Tibial nerve (tissue), 4 donors: Measurements from ENCODE around the gene PPP2R2D. TPM values are rescaled to one million over a fixed set of nuclear protein-coding genes. Genes with fewer than 3 reads are reported as not detected.

Source experiments
- DNase-seq, 2 donors: peaks; one replicate each; pipeline ENCODE4 v3.0.0-alpha.2; 2019; ENCODE audit warnings: low spot score in 2 of 2
- H3K27ac ChIP-seq, 4 donors: fragments of 200-600 bp; sonication (generic) in 3 of 4; one replicate each; pipeline ENCODE4 v1.5.1; 2017 to 2019; ENCODE audit warnings: mild to moderate bottlenecking in 1 of 4
- H3K27me3 ChIP-seq, 2 donors: fragments of 200-600 bp; sonication (generic) in 1 of 2; one replicate each; pipeline versions ENCODE4 v1.5.1 to v1.6.0; 2017 to 2019
- H3K36me3 ChIP-seq, 3 donors: fragments of 200-600 bp; sonication (generic); one replicate each; pipeline ENCODE4 v1.5.1; 2018 to 2019
- H3K4me1 ChIP-seq, 4 donors: fragments of 200-600 bp; sonication (generic) in 3 of 4; one replicate each; pipeline ENCODE4 v1.5.1; 2017 to 2019
- H3K4me3 ChIP-seq, 4 donors: fragments of 200-600 bp; sonication (generic) in 3 of 4; one replicate each; pipeline ENCODE4 v1.5.1; 2017 to 2019; ENCODE audit warnings: mild to moderate bottlenecking in 1 of 4, moderate library complexity in 1 of 4
- H3K9me3 ChIP-seq, 4 donors: fragments of 200-600 bp; sonication (generic) in 3 of 4; one replicate each; pipeline ENCODE4 v1.5.1; 2017 to 2019
- EP300 ChIP-seq, 2 donors: sonication (generic); formaldehyde crosslinking; IDR thresholded peaks; one replicate each; pipeline ENCODE4 v1.6.1; 2017; ENCODE audit warnings: antibody characterized with exemption in 2 of 2, mild to moderate bottlenecking in 1 of 2
- POLR2A ChIP-seq, 2 donors: fragments of 450-650 bp; IDR thresholded peaks; one replicate each; pipeline ENCODE4 v1.6.1; 2017; ENCODE audit warnings: antibody characterized with exemption in 2 of 2, mild to moderate bottlenecking in 2 of 2, moderate library complexity in 2 of 2
- WGBS, 2 donors: methylation state at CpG; one replicate each; pipeline ENCODE4 v1.1.5; 2018; 5-methylcytosine and 5-hydroxymethylcytosine counted together
- total RNA-seq, 4 donors: library from RNA; depleted of rRNA; stranded (reverse); fragments of >200 nt; gene quantifications; one replicate each; pipeline ENCODE4 v1.1.0, GENCODE V29; 2016
- TF ChIP-seq, protein P1 (sequence below), 5 experiments: fragments of 200-600 bp in 3 of 5; fragments of 450-650 bp in 2 of 5; sonication (generic) in 3 of 5; IDR thresholded peaks; one replicate each; pipeline ENCODE4 v1.5.1; 2016 to 2019; ENCODE audit warnings: antibody characterized with exemption in 5 of 5, mild to moderate bottlenecking in 3 of 5, moderate library complexity in 2 of 5

Gene PPP2R2D
- total RNA-seq, 4 donors from 2014 or later, result 22.9 to 35.1 (median 28.9) TPM

DNA sequence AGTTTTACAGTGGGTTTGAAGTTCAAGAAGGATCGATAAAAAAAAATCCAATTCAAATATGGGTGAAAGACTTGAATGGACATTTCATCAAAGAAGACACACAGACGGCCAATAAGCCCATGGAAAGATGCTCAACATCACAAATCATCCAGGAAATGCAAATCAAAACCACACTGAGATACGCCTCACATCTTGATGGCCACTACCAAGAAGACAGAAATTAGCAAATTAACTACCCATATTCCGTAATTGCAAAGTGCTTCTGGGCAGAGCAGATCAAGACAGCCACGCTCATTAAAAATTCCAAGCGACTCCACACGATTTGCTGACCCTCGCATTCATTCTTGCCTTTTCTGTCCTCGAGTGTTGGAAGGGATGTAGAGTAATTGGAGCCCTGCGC lies 34.1 kb upstream of the PPP2R2D start:
- 72 to 83% methylated on average over 10 of the region's 10 CpGs for WGBS, 2 donors
- no peaks in the 10 kb centered on the region for H3K36me3 ChIP-seq
- peaks cover 0 to 4% of the 10 kb centered on the region in 2 donors for H3K27me3 ChIP-seq
- no peaks in the 10 kb centered on the region for H3K4me1 ChIP-seq
- no peaks in the 10 kb centered on the region for H3K9me3 ChIP-seq
- TF ChIP-seq, protein P1, sequence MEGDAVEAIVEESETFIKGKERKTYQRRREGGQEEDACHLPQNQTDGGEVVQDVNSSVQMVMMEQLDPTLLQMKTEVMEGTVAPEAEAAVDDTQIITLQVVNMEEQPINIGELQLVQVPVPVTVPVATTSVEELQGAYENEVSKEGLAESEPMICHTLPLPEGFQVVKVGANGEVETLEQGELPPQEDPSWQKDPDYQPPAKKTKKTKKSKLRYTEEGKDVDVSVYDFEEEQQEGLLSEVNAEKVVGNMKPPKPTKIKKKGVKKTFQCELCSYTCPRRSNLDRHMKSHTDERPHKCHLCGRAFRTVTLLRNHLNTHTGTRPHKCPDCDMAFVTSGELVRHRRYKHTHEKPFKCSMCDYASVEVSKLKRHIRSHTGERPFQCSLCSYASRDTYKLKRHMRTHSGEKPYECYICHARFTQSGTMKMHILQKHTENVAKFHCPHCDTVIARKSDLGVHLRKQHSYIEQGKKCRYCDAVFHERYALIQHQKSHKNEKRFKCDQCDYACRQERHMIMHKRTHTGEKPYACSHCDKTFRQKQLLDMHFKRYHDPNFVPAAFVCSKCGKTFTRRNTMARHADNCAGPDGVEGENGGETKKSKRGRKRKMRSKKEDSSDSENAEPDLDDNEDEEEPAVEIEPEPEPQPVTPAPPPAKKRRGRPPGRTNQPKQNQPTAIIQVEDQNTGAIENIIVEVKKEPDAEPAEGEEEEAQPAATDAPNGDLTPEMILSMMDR (IDR thresholded peaks at IDR 0.05), result no peak
- TF ChIP-seq EP300 (IDR thresholded peaks at IDR 0.05), result no peak
- TF ChIP-seq POLR2A (IDR thresholded peaks at IDR 0.05), result no peak
- H3K4me3 ChIP-seq, result no peak overlapping the region
- no peak overlapping the region for H3K27ac ChIP-seq
- DNase-seq, result no peak

DNA sequence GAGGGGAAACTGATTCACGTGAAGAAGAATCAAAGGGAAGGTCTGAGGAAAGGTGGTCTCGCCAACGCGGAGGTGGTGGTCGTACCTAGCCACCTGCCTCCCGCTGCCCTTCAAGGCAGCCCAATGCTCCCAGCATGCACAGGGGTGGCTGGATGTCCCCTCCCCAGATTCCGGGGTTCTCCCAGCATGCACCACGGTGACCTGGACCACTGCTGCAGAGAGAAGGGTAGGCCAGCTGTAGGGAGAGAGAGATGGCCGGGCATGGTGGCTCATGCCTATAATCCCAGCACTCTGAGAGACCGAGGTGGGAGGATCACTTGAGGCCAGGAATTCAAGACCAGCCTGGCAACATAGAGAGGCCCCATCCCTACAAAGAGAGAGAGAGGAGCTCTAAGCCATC lies 32.4 kb upstream of the PPP2R2D start:
- TF ChIP-seq, protein P1 (IDR thresholded peaks at IDR 0.05), result no peak
- no peak for TF ChIP-seq EP300 (IDR thresholded peaks at IDR 0.05)
- TF ChIP-seq POLR2A (IDR thresholded peaks at IDR 0.05), result no peak
- no peak for DNase-seq
- peaks cover 0 to 18% of the 10 kb centered on the region in 2 donors for H3K27me3 ChIP-seq
- H3K9me3 ChIP-seq, result no peaks in the 10 kb centered on the region
- no peak overlapping the region for H3K27ac ChIP-seq
- H3K4me1 ChIP-seq, result no peaks in the 10 kb centered on the region
- no peak overlapping the region for H3K4me3 ChIP-seq
- 85 to 90% methylated on average over 10 of the region's 10 CpGs for WGBS, 2 donors
- H3K36me3 ChIP-seq, result no peaks in the 10 kb centered on the region

- TF ChIP-seq, protein P1 (IDR thresholded peaks at IDR 0.05), result no peak
- TF ChIP-seq POLR2A (IDR thresholded peaks at IDR 0.05) (no peak), EP300 (IDR thresholded peaks at IDR 0.05) (no peak)
- Histone ChIP-seq H3K4me1 (no peaks in the 10 kb centered on the region), H3K4me3 (no peak overlapping the region), H3K27me3 (peaks cover 0 to 26% of the 10 kb centered on the region in 2 donors), H3K27ac (no peak overlapping the region), H3K36me3 (no peaks in the 10 kb centered on the region), H3K9me3 (no peaks in the 10 kb centered on the region)
- WGBS, 2 donors, result 93 to 94% methylated on average over 8 of the region's 8 CpGs
- no peak for DNase-seq
These were observed 31.5 kb upstream of the PPP2R2D start for GRCh38 chr10:131869344-131869743.

- Histone ChIP-seq H3K36me3 (no peaks in the 10 kb centered on the region), H3K4me1 (peaks cover 0 to 7% (median 0%) of the 10 kb centered on the region in 4 donors), H3K9me3 (no peaks in the 10 kb centered on the region), H3K27ac (no peak overlapping the region), H3K4me3 (no peak overlapping the region), H3K27me3 (peaks cover 0 to 37% of the 10 kb centered on the region in 2 donors)
- whole genome bisulfite sequencing, 2 donors, result 84 to 93% methylated on average over 8 of the region's 8 CpGs
- DNase-seq, result no peak
- TF ChIP-seq, protein P1 (IDR thresholded peaks at IDR 0.05), result no peak
- TF ChIP-seq EP300 (IDR thresholded peaks at IDR 0.05) (no peak), POLR2A (IDR thresholded peaks at IDR 0.05) (no peak)
These were observed 30.4 kb upstream of the PPP2R2D start for GRCh38 chr10:131870411-131870810.

- TF ChIP-seq, protein P1 (IDR thresholded peaks at IDR 0.05), result no peak
- no peak for TF ChIP-seq EP300 (IDR thresholded peaks at IDR 0.05)
- TF ChIP-seq POLR2A (IDR thresholded peaks at IDR 0.05), result no peak
- H3K9me3 ChIP-seq, result no peaks in the 10 kb centered on the region
- DNase-seq, result no peak
- peaks cover 0 to 7% (median 0%) of the 10 kb centered on the region in 4 donors for H3K4me1 ChIP-seq
- peaks cover 0 to 43% of the 10 kb centered on the region in 2 donors for H3K27me3 ChIP-seq
- H3K36me3 ChIP-seq, result no peaks in the 10 kb centered on the region
- H3K4me3 ChIP-seq, result no peak overlapping the region
- H3K27ac ChIP-seq, result no peak overlapping the region
- WGBS, 2 donors, result 81 to 82% methylated on average over 15 of the region's 15 CpGs
These were observed 29.8 kb upstream of the PPP2R2D start for GRCh38 chr10:131870831-131871672.
